ENCODE measurements around the gene ABHD17B. TPM values are rescaled to one million over a fixed set of nuclear protein-coding genes. Genes with fewer than 3 reads are reported as not detected.

ABHD17B gene
- polyA plus RNA-seq, 1 donor = 29.9 TPM

- DNase-seq = no peak
These were observed 31.3 kb downstream of the ABHD17B start for GRCh38 chr9:71879644-71880174.

GRCh38 chr9:71878327-71879274 lies 32.4 kb downstream of the ABHD17B start:
- no peak for DNase-seq

GRCh38 chr9:71876829-71877228 lies 34.2 kb downstream of the ABHD17B start:
- no peak for DNase-seq

GRCh38 chr9:71876106-71876505 lies 34.9 kb downstream of the ABHD17B start:
- no peak for DNase-seq

GRCh38 chr9:71875345-71875744 lies 35.6 kb downstream of the ABHD17B start:
- no peak for DNase-seq

GRCh38 chr9:71863631-71864030 lies 47.4 kb downstream of the ABHD17B start:
- no peak for DNase-seq

- no peak for DNase-seq
These were observed 49.4 kb downstream of the ABHD17B start for GRCh38 chr9:71861618-71862017.

GRCh38 chr9:71859939-71860338 lies 51.1 kb downstream of the ABHD17B start:
- no peak for DNase-seq

GRCh38 chr9:71858812-71859211 lies 52.2 kb downstream of the ABHD17B start:
- DNase-seq = no peak

GRCh38 chr9:71858102-71858798 lies 52.7 kb downstream of the ABHD17B start:
- no peak for DNase-seq

GRCh38 chr9:71857159-71857558 lies 53.8 kb downstream of the ABHD17B start:
- no peak for DNase-seq

GRCh38 chr9:71854811-71855210 lies 56.2 kb downstream of the ABHD17B start:
- no peak for DNase-seq

GRCh38 chr9:71853084-71853483 lies 57.9 kb downstream of the ABHD17B start:
- no peak for DNase-seq

GRCh38 chr9:71850996-71851395 lies 60.0 kb downstream of the ABHD17B start:
- no peak for DNase-seq

GRCh38 chr9:71847892-71848291 lies 63.1 kb downstream of the ABHD17B start:
- DNase-seq = no peak

- DNase-seq = no peak
These were observed 66.2 kb downstream of the ABHD17B start for GRCh38 chr9:71844808-71845207.

GRCh38 chr9:71839668-71840067 lies 71.3 kb downstream of the ABHD17B start:
- DNase-seq = no peak

- no peak for DNase-seq
These were observed 75.4 kb downstream of the ABHD17B start for GRCh38 chr9:71835596-71835995.

GRCh38 chr9:71830929-71831328 lies 80.1 kb downstream of the ABHD17B start:
- DNase-seq = no peak

GRCh38 chr9:71830153-71830552 lies 80.8 kb downstream of the ABHD17B start:
- DNase-seq = no peak

GRCh38 chr9:71826279-71826678 lies 84.7 kb downstream of the ABHD17B start:
- no peak for DNase-seq

GRCh38 chr9:71824257-71824656 lies 86.7 kb downstream of the ABHD17B start:
- no peak for DNase-seq

GRCh38 chr9:71822935-71823334 lies 88.1 kb downstream of the ABHD17B start:
- no peak for DNase-seq
